NOMO-1 (cell line): Measurements from ENCODE around the gene ARHGEF6.
A peak's percentile ranks its signal among the peaks of the same experiment; 100 is the strongest.

Source experiments
- DNase-seq, 2 experiments: peaks; one replicate each; lab custom pipeline; 2025; ENCODE audit not compliant: unreplicated experiment in 2 of 2; lab: John Stamatoyannopoulos, UW

ARHGEF6 gene

GRCh38 chrX:136656361-136656964, 124.3 kb downstream of the ARHGEF6 start:
- no peak for DNase-seq

- no peak for DNase-seq
Measured at GRCh38 chrX:136652822-136653723, 127.7 kb downstream of the ARHGEF6 start.

GRCh38 chrX:136650811-136651210, 129.9 kb downstream of the ARHGEF6 start:
- no peak for DNase-seq

- DNase-seq = no peak
Measured at GRCh38 chrX:136647677-136648360, 132.9 kb downstream of the ARHGEF6 start, which contains the start of gene CD40LG. TSS of gene CD40LG (plus strand) at chrX:136648158. CDS start at chrX:136648249, 91 bp downstream.

GRCh38 chrX:136646602-136647239, 134.0 kb downstream of the ARHGEF6 start:
- DNase-seq = no peak

GRCh38 chrX:136643243-136643642, 137.5 kb downstream of the ARHGEF6 start:
- no peak for DNase-seq

- no peak for DNase-seq
Measured at GRCh38 chrX:136639506-136640176, 141.1 kb downstream of the ARHGEF6 start.

GRCh38 chrX:136636121-136636520, 144.6 kb downstream of the ARHGEF6 start:
- DNase-seq = no peak

GRCh38 chrX:136635235-136635634, 145.5 kb downstream of the ARHGEF6 start:
- peak in 1 of 2 experiments; percentile 25 for DNase-seq

- DNase-seq = no peak
Measured at GRCh38 chrX:136630881-136631280, 149.9 kb downstream of the ARHGEF6 start.

- no peak for DNase-seq
Measured at GRCh38 chrX:136629084-136629750, 151.5 kb downstream of the ARHGEF6 start.

- DNase-seq = no peak
Measured at GRCh38 chrX:136627409-136627808, 153.3 kb downstream of the ARHGEF6 start.

GRCh38 chrX:136626891-136627290, 153.8 kb downstream of the ARHGEF6 start:
- DNase-seq = no peak

GRCh38 chrX:136626237-136626636, 154.5 kb downstream of the ARHGEF6 start:
- DNase-seq = peak; percentile 26 to 79

- DNase-seq = no peak
Measured at GRCh38 chrX:136625246-136625645, 155.5 kb downstream of the ARHGEF6 start.

- DNase-seq = no peak
Measured at GRCh38 chrX:136623396-136623795, 157.3 kb downstream of the ARHGEF6 start.

GRCh38 chrX:136622568-136622967, 158.2 kb downstream of the ARHGEF6 start:
- no peak for DNase-seq

GRCh38 chrX:136620780-136621179, 160.0 kb downstream of the ARHGEF6 start:
- DNase-seq = no peak

GRCh38 chrX:136619899-136620505, 160.7 kb downstream of the ARHGEF6 start:
- DNase-seq = peak; percentile 35 to 68
